ACC112 (cell line): Measurements from ENCODE around the gene RASSF3.

Experiments
- H2AFZ ChIP-seq: fragments of 200-600 bp; sonication (generic); one replicate; pipeline ENCODE4 v1.6.0; 2017; ENCODE audit warnings: antibody characterized with exemption, low read length; ENCODE audit not compliant: unreplicated experiment
- H3K27ac ChIP-seq: fragments of 200-600 bp; sonication (generic); 2 replicates; pipeline ENCODE4 v1.5.1; 2014; ENCODE audit warnings: low read depth, mild to moderate bottlenecking, antibody characterized with exemption, low read length, moderate library complexity
- H3K27me3 ChIP-seq: fragments of 200-600 bp; sonication (generic); 2 replicates; pipeline ENCODE4 v1.6.1; 2014; ENCODE audit warnings: mild to moderate bottlenecking, antibody characterized with exemption, low read length, moderate library complexity, mixed read lengths; ENCODE audit not compliant: insufficient read depth
- H3K36me3 ChIP-seq: fragments of 200-600 bp; sonication (generic); 2 replicates; pipeline ENCODE4 v1.6.1; 2016; ENCODE audit warnings: mild to moderate bottlenecking, antibody characterized with exemption, low read length, moderate library complexity, mixed read lengths; ENCODE audit not compliant: insufficient read depth
- H3K4me1 ChIP-seq: fragments of 200-600 bp; sonication (generic); one replicate; pipeline ENCODE4 v1.6.1; 2016; ENCODE audit warnings: low read length, mixed read lengths; ENCODE audit not compliant: insufficient read depth, unreplicated experiment, control insufficient read depth
- H3K4me3 ChIP-seq: fragments of 200-600 bp; sonication (generic); 2 replicates; pipeline ENCODE4 v1.5.1; 2014; ENCODE audit warnings: mild to moderate bottlenecking, low read depth, low read length
- H3K79me2 ChIP-seq: fragments of 200-600 bp; sonication (generic); one replicate; pipeline ENCODE4 v1.6.0; 2016; ENCODE audit warnings: low read length; ENCODE audit not compliant: control insufficient read depth, unreplicated experiment, insufficient read depth

RASSF3 gene

GRCh38 chr12:64633011-64633939 lies 23.0 kb downstream of the RASSF3 start:
- no peak overlapping the region for H2AFZ ChIP-seq
- peaks cover 11% of the 10 kb centered on the region for H3K4me1 ChIP-seq
- H3K27me3 ChIP-seq, result no peaks in the 10 kb centered on the region
- peak overlapping the region; percentile 15; the same call in 1 of the 2 replicates for H3K27ac ChIP-seq
- H3K79me2 ChIP-seq, result peaks cover 10% of the 10 kb centered on the region
- H3K4me3 ChIP-seq, result no peak overlapping the region
- no peaks in the 10 kb centered on the region for H3K36me3 ChIP-seq

DNA sequence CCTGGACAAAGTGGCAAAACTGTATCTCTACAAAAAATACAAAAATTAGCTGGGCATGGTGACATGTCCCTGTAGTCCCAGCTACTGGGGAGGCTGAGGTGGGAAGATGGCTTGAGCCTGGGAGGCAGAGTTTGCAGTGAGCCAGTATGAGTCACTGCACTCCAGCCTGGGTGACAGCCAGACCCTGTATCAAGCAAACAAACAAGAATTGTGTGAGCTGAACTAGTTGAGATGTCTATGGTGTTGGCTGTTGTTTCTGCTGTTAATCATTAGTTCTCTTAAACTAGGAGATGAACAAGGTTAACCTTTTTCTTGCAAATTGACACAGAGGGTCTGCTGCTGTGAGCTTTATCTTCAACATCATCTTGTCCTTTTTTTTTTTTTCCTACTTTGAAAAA lies 23.6 kb downstream of the RASSF3 start:
- Histone ChIP-seq H3K27ac (peak overlapping the region; percentile 15; the same call in 1 of the 2 replicates), H3K79me2 (peaks cover 6% of the 10 kb centered on the region), H2AFZ (no peak overlapping the region), H3K4me1 (peaks cover 10% of the 10 kb centered on the region), H3K36me3 (no peaks in the 10 kb centered on the region), H3K27me3 (no peaks in the 10 kb centered on the region), H3K4me3 (no peak overlapping the region)

DNA sequence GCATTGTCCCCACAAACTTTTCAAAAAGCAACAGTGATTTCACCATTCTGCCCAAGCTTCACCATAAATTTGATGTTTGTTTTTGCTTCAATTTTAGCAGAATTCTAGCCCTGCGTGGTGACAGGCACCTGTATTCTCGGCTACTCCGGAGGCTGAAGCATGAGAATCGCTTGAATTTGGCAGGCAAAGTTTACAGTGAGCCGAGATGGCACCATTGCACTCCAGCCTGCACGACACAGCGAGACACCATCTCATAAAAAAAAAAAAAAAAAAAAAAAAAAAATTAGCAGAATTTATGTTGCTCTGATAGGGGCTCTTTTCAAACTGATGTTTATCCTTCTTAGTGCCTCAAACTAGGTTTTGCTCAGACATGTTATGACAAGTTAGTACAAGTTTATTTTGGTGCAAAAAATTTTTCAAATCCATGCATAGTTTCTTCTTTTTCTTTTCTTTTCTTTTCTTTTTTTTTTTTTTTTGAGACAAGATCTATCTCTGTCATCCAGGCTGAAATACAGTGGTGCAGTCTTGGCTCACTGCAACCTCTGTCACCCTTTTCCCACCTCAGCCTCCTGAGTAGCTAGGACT lies 24.3 kb downstream of the RASSF3 start:
- H3K27me3 ChIP-seq, result no peaks in the 10 kb centered on the region
- H3K79me2 ChIP-seq, result peaks cover 9% of the 10 kb centered on the region
- H3K4me3 ChIP-seq, result no peak overlapping the region
- no peak overlapping the region for H3K27ac ChIP-seq
- H3K4me1 ChIP-seq, result peaks cover 10% of the 10 kb centered on the region
- no peak overlapping the region for H2AFZ ChIP-seq
- peaks cover 2% of the 10 kb centered on the region; the same call in 1 of the 2 replicates for H3K36me3 ChIP-seq

DNA sequence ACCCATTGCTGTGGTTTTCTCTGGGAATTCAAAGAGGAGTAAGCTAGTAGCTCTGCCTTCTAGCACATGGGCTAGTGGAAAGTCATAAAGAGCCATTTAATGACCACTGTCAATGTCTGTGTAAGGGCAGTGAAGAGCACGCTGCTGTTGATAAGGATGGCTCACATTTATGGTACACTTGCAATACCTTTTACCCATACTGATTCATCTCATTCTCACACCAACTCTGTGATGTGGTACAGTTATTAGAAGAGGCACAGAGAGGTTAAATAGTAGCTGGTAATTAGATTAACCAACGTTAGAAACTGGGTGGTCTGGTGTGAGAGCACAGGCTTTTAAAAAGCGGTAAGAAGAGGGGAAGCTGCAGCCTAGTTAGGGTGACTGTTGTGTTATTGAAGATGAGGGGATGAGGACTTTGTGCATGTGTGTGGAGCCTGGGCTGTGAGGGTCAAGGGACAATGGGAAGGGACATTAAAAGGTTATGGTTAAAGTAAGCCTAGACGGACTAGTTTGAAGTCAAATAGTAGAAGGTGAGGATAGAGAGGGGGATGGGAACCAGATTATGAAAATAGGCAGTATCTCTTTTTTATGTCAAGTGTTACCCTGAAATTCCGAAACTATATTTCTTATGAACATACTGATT lies 25.2 kb downstream of the RASSF3 start:
- peaks cover 17% of the 10 kb centered on the region for H3K79me2 ChIP-seq
- no peak overlapping the region for H3K27ac ChIP-seq
- H3K4me1 ChIP-seq, result peaks cover 10% of the 10 kb centered on the region

DNA sequence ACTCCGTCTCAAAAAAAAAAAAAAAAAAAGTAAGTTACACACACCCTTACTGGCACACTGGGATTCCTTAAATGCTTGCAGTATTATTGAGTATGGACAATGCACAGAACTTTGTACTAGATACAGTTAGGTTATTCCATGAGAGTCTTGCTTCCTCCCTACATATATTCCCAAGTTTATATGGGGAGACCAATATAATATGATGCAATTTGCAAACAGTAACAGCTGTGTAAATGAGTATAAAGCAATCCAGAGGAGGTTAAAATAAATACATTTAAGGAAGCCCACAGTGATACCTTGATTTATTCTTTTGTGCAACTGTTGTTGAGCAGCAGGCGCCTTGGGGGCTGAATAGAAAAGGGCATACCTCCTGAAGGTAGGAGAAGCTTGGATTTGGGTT lies 26.6 kb downstream of the RASSF3 start:
- no peak overlapping the region for H2AFZ ChIP-seq
- no peak overlapping the region for H3K4me3 ChIP-seq
- peaks cover 17% of the 10 kb centered on the region for H3K79me2 ChIP-seq
- peaks cover 10% of the 10 kb centered on the region for H3K4me1 ChIP-seq
- no peaks in the 10 kb centered on the region for H3K27me3 ChIP-seq
- no peak overlapping the region for H3K27ac ChIP-seq
- H3K36me3 ChIP-seq, result peaks cover 8% of the 10 kb centered on the region; the same call in 1 of the 2 replicates

More for the DNA sequence above, 25.2 kb downstream of the RASSF3 start:
- H3K27me3 ChIP-seq, result no peaks in the 10 kb centered on the region
- peaks cover 8% of the 10 kb centered on the region; the same call in 1 of the 2 replicates for H3K36me3 ChIP-seq
- H3K4me3 ChIP-seq, result no peak overlapping the region
- H2AFZ ChIP-seq, result no peak overlapping the region

- Histone ChIP-seq H2AFZ (no peak overlapping the region), H3K4me1 (no peaks in the 10 kb centered on the region), H3K4me3 (no peak overlapping the region), H3K79me2 (peaks cover 17% of the 10 kb centered on the region), H3K36me3 (peaks cover 8% of the 10 kb centered on the region; the same call in 1 of the 2 replicates), H3K27ac (no peak overlapping the region), H3K27me3 (no peaks in the 10 kb centered on the region)
Observed at GRCh38 chr12:64639466-64639865, 29.2 kb downstream of the RASSF3 start.

DNA sequence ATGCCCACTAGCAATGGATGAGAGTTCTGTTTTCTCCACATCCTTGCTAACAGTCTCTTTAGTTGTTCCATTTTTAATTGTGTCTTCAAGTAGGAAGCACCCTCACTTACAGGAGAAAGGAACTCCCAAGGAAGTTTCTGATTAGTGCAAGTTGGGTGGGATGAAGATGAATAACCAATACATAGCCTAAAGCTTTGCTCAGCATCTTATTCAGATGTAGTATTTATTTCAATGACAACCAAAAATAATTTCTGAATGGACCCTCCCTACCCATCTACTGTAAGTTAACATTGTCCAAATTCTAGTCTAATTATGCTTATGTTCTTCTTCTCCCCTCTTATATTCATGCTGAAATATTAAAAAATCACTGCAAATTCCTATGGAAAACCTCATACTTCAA lies 36.0 kb downstream of the RASSF3 start:
- Histone ChIP-seq H3K79me2 (peaks cover 6% of the 10 kb centered on the region), H2AFZ (no peak overlapping the region), H3K36me3 (no peaks in the 10 kb centered on the region), H3K27ac (no peak overlapping the region), H3K27me3 (no peaks in the 10 kb centered on the region), H3K4me3 (no peak overlapping the region), H3K4me1 (no peaks in the 10 kb centered on the region)

DNA sequence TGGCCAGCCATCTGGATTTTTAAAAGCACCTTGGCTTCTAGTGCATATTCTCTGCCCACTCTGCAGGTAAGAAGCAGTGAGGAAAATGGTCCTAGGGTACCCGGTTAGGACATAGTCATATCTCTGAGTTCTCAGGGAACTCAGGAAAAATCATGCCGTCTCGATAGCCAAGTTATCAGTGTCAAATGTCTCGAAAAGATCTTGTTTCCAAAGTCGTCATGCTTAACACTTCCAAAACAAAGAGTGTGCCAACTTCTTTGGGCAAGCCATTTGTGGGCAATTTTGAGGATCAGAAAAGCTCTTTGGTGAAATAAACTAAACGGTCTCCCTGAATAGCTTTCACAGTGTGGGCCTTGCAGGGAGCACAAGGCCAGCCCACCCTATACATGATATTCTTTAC lies 39.2 kb downstream of the RASSF3 start:
- no peak overlapping the region for H3K4me3 ChIP-seq
- H3K27me3 ChIP-seq, result no peaks in the 10 kb centered on the region
- H3K79me2 ChIP-seq, result peaks cover 10% of the 10 kb centered on the region
- H2AFZ ChIP-seq, result no peak overlapping the region
- peaks cover 7% of the 10 kb centered on the region for H3K4me1 ChIP-seq
- no peaks in the 10 kb centered on the region for H3K36me3 ChIP-seq
- H3K27ac ChIP-seq, result no peak overlapping the region

- peaks cover 7% of the 10 kb centered on the region for H3K4me1 ChIP-seq
- H2AFZ ChIP-seq, result no peak overlapping the region
- peaks cover 10% of the 10 kb centered on the region for H3K79me2 ChIP-seq
- H3K36me3 ChIP-seq, result no peaks in the 10 kb centered on the region
- no peak overlapping the region for H3K27ac ChIP-seq
- H3K4me3 ChIP-seq, result no peak overlapping the region
- no peaks in the 10 kb centered on the region for H3K27me3 ChIP-seq
Observed at GRCh38 chr12:64650762-64651161, 40.5 kb downstream of the RASSF3 start.

DNA sequence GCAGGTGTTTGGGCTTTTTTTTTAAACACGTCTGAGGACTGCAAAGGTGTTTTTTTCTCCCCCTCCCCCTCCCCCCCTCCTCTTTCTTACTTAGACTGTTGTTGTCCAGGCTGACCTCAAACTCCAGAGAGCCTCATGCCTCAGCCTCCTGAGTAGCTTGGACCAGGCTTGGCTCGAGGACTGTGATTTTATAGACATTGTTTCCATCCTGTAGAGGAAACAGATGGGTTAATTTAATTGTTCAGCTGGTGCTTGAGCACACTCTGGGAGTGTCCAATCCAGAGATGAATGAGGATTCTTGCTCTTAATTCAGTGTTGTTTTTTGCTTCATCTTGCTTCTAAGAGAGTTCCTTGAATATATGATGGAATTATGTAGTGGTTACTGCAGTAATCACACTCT lies 42.1 kb downstream of the RASSF3 start:
- Histone ChIP-seq H3K4me1 (peaks cover 7% of the 10 kb centered on the region), H3K79me2 (peaks cover 10% of the 10 kb centered on the region), H3K4me3 (no peak overlapping the region), H3K27ac (no peak overlapping the region), H3K36me3 (no peaks in the 10 kb centered on the region), H2AFZ (no peak overlapping the region), H3K27me3 (no peaks in the 10 kb centered on the region)
